Stimulated activated CD4-positive, alpha-beta T cell treated with anti-CD3 and anti-CD28 coated beads, Interleukin-12 subunit alpha, Interleukin-12 subunit beta, amount 100 ng/mL, for 48 hours (primary cell): Measurements from ENCODE around the gene CCNB1IP1.
"Not testable (repeated sequence)": the region's sequence is repeated elsewhere in the genome, so short reads cannot be mapped to it uniquely, and the experiment has no call there.

ENCODE experiments used
- DNase-seq, 3 donors: peaks; one replicate each; pipeline ENCODE4 v3.0.0-alpha.2; 2020; ENCODE audit warnings: low read depth in 2 of 3, low spot score in 1 of 3

CCNB1IP1 gene, protein sequence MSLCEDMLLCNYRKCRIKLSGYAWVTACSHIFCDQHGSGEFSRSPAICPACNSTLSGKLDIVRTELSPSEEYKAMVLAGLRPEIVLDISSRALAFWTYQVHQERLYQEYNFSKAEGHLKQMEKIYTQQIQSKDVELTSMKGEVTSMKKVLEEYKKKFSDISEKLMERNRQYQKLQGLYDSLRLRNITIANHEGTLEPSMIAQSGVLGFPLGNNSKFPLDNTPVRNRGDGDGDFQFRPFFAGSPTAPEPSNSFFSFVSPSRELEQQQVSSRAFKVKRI

GRCh38 chr14:20332788-20333493 is at the start of gene CCNB1IP1:
CCNB1IP1 (minus strand) TSS chr14:20333279; CDS start chr14:20316523, 16,756 bp downstream.
- peak in 2 of 3 donors; percentile 29 to 46 for DNase-seq

- DNase-seq: no peak
These were observed 49.4 kb upstream of the CCNB1IP1 start for GRCh38 chr14:20382526-20382925.

GRCh38 chr14:20381341-20381740 is 48.3 kb upstream of the CCNB1IP1 start:
- DNase-seq: no peak

DNA sequence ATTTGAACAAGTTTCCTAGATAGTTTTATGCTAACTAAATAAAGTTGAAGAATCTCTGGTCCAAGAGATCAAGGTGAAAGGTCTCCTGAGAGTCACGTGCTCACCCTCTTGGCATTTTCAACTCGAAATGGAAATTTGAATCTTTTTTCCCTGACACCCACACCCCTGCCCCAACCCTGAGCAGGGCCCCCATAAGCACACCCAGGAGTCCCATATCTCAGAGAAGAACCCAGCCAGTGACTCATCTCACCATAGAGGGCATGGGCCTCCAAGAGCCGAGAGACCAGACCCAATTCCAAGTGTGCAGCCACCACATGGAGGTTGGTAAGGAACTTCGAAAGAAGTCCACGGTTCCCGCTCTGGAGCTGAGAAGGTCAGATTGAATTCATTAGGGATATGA is 47.6 kb upstream of the CCNB1IP1 start:
- DNase-seq: no peak

- DNase-seq: no peak
These were observed 46.7 kb upstream of the CCNB1IP1 start for GRCh38 chr14:20379743-20380142.

DNA sequence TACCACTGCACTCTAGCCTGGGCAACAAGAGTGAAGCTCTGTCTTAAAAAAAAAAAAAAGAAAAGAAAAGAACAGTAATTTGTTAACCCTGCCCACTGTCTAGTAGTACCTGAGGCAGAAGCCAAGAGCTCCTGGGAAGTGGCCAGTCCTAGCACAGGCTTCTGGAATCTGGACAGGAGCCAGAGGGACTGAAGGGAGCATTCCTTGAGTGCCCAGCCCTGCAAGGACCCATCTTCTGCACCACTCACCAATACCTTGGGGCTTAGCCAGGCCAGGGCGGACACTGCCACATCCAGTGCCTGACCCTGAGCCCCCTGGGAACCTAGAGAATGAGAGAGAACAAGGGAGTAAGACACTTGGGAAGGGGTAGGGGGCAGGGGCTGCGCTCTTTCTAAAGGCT is 44.1 kb upstream of the CCNB1IP1 start:
- DNase-seq: no peak

GRCh38 chr14:20376071-20376588 is 43.1 kb upstream of the CCNB1IP1 start:
- DNase-seq: no peak

- no peak for DNase-seq
These were observed 42.4 kb upstream of the CCNB1IP1 start for GRCh38 chr14:20375471-20375870.

GRCh38 chr14:20372796-20373195 is 39.7 kb upstream of the CCNB1IP1 start:
- DNase-seq: no peak

- DNase-seq: no peak
These were observed 32.8 kb upstream of the CCNB1IP1 start for GRCh38 chr14:20365928-20366327.

DNA sequence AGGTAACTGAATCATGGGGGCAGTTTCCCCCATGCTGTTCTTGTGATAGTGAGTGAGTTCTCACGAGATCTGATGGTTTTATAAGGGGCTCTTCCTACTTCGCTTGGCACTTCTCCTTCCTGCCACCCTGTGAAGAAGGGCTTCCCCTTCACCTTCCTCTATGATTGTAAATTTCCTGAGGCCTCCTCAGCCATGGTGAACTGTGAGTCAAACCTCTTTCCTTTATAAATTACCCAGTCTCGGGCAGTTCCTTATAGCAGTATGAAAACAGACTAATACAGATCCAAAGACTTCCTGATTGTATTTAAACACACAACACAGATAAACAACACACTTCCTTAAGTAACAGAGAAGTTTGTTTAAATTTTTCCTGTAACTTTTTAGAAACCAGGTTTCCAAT is 25.4 kb upstream of the CCNB1IP1 start:
- not testable (repeated sequence) for DNase-seq

GRCh38 chr14:20356422-20356821 is 23.3 kb upstream of the CCNB1IP1 start:
- DNase-seq: no peak

DNA sequence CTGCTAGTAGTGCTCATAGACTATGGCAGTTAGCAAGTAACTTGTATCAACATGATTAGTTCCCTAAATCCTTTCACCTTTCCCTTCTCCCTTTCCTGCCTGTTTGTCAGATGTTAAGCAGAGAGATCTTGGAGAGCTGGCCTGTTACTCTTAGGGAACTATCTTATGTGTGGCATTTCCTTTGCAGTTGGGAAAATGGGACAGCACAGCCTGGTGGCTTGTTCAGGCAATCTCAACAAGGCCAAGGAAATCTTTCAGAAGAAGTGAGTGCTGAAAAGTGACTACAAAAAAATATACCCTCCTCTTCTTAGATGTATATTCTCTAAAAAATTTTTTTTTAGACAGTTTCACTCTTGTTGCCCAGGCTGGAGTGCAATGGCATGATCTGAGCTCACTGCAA is 17.8 kb upstream of the CCNB1IP1 start:
- DNase-seq: no peak

DNA sequence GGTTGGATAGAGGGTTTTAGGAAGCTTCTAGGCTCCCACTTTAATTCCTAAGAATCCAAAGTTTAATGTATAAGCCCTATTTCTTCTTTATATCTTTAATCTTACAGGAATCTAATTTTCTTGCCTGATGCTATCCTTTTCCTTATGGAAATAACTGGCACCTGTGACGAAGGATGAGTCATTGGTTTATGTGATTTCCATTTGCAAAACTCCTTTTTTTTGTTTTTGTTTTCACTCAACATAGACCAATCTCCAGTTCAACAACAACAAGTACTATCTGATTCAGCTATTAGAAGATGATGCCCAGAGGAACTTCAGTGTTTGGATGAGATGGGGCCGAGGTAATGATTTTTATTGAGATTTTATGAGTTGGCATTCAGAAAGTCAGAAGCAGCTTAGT is 17.2 kb upstream of the CCNB1IP1 start:
- DNase-seq: no peak

DNA sequence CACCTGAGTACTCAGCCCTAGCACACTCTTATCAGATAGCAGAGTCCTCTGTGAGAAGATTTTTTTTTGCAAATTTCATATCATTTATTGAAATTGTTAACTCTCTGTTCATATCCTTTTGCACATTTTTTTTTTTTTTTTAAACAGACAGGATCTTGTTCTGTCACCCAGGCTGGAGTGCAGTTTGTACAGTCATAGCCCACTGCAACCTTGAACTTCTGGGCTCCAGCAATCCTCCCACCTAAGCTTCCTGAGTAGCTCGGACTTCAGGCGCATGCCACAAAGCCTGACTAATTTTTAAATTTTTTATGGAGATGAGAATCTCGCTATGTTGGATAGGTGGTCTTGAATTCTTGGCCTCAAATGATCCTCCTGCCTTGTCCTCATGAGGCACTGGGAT is 14.7 kb upstream of the CCNB1IP1 start:
- DNase-seq: no peak

DNA sequence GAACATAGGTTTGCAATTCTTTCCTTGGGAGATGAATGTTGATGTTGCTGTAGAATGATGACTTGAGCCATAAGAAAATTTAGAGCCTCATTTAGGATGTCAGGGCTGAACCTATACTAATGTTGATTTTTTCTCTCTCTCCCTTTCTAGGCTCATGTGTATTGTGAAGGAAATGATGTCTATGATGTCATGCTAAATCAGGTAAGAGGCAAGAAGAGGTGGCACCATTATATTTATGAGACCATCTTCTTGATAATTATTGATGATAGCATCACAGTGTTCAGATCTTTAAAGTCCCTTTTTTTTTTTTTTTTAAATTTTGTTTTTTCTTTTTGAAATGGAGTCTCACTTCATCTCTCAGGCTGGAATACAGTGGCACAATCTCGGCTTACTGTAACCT is 13.6 kb upstream of the CCNB1IP1 start:
- no peak for DNase-seq

DNA sequence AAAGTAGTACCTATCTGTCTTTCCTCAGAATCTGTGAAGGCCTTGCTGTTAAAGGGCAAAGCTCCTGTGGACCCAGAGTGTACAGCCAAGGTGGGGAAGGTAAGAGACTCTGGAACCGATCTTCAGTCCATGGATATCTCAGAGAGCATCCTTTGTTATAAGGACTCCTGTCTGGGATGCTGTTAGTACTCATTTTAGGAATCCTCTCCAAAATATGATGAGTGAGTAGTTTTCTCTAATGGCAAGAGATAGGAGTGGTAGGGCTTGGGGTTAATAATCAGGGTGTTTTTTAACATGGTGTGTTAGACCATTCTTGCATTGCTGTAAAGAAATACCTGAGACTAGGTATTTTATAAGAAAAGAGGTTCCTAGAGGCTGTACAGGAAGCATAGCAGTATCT is 12.3 kb upstream of the CCNB1IP1 start:
- DNase-seq: no peak

GRCh38 chr14:20343862-20344220 is 10.8 kb upstream of the CCNB1IP1 start:
- DNase-seq: no peak

- peak; percentile 94 to 97 (median 95) for DNase-seq
These were observed 10.2 kb upstream of the CCNB1IP1 start, which contains the start of gene PARP2 for GRCh38 chr14:20343092-20343861. PARP2 (plus strand) TSS chr14:20343635; CDS start chr14:20343642, 7 bp downstream.

- no peak for DNase-seq
These were observed 8.6 kb upstream of the CCNB1IP1 start for GRCh38 chr14:20341646-20342045.

DNA sequence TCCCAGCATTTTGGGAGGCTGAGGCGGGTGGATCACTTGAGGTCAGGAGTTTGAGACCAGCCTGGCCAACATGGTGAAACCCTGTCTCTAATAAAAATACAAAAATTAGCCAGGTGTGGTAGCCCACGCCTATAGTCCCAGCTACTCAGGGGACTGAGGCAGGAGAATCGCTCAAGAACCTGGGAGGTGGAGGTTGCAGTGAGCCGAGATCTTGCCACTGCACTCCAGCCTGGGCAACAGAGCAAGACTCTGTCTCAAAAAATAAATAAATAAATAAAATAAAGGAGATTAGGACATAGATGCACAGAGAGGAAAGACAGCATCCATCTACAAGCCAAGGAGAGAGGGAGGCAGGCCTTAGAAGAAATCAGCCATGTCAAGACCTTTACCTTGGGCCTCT is 8.0 kb upstream of the CCNB1IP1 start:
- not testable (repeated sequence) for DNase-seq

- no peak for DNase-seq
These were observed 938 bp upstream of the CCNB1IP1 start for GRCh38 chr14:20334017-20334416.
